ENCODE results near the gene PRSS2.
"Not testable (repeated sequence)": the region's sequence is repeated elsewhere in the genome, so short reads cannot be mapped to it uniquely, and the experiment has no call there.

PRSS2 gene

DNA sequence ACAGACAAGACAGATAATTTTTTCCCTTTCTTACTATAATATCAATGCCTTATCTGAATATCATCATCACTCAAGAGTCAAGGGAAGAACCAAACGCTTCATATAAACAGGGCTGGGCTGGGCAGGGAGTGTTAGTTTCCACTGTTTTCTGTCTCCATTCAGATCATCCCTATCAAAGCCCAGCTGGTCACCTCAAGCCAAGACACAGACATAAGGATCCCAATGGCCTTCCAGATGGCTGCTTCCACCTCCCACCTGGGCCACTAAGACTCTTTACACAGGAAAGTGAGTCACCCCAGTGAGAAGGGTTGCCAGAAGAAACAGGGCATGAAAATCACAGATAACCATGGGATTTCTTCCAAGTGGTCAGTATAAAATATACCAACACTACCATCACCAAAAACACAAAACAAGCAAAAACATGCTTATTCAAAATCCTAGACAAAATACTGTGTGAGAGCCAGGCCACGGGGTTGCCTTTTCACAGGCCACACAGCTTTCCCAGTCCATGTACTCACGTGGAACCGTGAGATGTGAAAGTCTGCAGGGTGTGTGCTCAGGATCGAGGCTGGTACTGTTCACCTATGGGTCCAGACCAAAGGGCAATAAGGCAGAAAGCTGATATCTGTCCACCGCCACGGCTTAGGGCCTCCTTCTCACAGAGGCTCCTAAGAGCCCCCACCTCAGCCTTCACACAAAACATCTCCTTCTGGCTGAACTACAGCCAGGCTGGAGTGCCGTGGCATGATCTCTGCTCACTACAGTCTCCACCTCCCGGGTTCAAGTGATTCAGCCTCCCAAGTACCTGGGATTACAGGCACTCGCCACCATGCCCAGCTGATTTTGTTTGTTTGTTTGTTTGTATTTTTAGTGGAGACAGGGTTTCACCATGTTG, 15.8 kb upstream of the PRSS2 start:
- no peak for TF ChIP-seq ZFX (IDR thresholded peaks at IDR 0.05)
- TF ChIP-seq, protein P1, sequence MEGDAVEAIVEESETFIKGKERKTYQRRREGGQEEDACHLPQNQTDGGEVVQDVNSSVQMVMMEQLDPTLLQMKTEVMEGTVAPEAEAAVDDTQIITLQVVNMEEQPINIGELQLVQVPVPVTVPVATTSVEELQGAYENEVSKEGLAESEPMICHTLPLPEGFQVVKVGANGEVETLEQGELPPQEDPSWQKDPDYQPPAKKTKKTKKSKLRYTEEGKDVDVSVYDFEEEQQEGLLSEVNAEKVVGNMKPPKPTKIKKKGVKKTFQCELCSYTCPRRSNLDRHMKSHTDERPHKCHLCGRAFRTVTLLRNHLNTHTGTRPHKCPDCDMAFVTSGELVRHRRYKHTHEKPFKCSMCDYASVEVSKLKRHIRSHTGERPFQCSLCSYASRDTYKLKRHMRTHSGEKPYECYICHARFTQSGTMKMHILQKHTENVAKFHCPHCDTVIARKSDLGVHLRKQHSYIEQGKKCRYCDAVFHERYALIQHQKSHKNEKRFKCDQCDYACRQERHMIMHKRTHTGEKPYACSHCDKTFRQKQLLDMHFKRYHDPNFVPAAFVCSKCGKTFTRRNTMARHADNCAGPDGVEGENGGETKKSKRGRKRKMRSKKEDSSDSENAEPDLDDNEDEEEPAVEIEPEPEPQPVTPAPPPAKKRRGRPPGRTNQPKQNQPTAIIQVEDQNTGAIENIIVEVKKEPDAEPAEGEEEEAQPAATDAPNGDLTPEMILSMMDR (conservative IDR thresholded peaks at IDR 0.05): no peak
- no peak overlapping the region for H3K27ac ChIP-seq

DNA sequence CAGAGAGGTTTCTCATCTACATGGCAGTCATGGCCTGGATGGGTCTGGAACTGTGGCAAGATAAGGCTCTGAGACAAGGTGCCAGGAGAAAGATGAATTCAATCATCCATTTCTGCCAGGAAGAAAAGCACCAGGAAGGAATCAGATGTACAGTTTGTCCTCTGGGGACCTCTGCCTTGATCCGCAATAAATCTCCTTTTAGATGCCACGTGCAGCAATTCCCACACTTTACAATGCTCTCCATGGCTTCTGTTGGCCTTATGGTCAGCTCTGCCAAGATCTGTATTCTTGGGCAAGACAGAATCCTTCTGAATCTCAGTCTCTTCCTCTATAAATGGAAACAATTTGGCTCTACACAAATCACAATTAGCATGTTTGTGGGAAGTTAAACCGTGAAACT, 12.5 kb upstream of the PRSS2 start:
- not testable (repeated sequence) for H3K27ac ChIP-seq

DNA sequence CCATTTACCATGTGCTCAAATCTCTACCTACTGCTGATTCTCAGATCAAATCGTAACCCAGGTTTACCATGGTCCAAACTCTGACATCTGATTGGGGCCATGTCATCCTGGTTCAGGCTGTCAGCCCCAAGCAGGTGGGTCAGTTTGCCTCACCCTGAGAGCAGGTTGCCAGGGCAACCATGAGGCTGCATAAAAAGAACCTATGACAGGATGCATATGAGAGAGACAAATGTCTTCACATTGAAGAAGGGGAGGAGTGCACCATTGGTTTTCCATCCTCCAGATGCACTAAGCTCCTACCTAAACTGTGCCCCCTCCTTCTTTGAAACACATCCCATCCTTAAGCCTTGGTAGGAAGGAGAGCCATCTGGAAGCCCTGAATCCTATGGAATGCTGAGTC, 11.3 kb upstream of the PRSS2 start:
- no peak for TF ChIP-seq ZFX (IDR thresholded peaks at IDR 0.05)
- no peak overlapping the region for H3K27ac ChIP-seq

DNA sequence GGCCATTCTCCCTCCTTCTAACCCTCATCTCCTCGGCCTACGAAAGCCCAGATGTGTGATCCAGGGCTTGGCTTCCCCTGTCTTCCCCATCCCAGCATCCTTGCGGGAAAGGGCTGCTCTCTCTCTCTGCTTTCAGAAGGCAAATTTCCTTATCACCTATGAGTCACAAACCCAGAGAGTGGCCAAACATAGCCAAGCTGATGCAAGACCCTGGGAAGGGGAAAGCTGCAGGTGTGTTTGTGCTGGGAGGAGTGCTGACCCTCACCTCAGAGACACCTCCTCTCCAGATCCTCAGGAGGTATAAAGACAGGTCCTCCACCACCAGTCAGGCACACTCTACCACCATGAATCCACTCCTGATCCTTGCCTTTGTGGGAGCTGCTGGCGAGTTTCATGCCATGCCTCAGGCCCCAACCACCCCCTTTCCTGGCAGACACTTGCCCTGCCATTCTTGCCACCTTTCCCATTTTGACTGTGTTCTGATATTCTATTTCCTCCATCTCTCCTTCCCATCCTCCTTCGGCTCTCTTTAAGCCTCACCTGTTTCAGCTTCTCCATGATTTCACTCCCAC, 10.6 kb upstream of the PRSS2 start:
- TF ChIP-seq, protein P1 (conservative IDR thresholded peaks at IDR 0.05): no peak
- no peak for TF ChIP-seq ZFX (IDR thresholded peaks at IDR 0.05)
- H3K27ac ChIP-seq: no peak overlapping the region

DNA sequence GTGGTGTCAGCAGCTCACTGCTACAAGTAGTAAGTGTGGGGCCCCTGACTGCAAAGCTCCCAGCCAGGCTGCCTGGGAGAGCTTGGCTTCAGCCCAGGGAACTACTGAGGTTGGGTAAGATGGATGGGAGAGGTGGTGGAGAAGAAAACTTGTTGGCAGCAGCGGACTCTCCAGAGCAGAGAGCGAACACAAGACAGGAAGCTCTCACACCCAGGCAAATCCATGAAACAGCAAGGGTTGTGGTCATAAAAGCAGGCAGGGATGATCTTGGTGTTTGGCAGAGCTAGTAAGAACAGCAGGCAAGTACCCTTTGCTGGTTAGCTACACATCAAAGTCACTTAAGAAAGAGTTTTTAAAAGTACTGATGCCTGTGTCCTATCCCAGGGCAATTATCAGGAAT, 9.2 kb upstream of the PRSS2 start:
- not testable (repeated sequence) for H3K27ac ChIP-seq

DNA sequence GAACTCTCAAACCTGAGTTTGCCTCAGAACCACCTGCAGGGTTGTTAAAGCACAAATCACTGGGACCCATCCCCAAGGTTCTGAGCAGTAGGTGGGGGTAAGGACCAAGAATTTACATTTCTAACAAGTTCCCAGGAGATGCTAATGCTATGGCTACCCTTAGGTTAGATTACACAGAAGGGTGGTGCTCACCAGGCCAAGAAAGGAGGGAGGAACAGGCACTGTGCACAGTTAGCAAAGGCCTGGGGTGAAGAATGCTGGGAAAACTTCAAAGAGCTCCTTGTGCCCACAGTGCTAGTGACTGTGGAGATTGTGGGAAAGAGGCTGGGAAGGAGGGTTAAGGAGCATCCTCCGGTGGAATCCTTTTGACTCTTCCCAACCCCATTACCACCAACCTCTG, 8.7 kb upstream of the PRSS2 start:
- no peak for TF ChIP-seq ZFX (IDR thresholded peaks at IDR 0.05)
- TF ChIP-seq, protein P1 (conservative IDR thresholded peaks at IDR 0.05): no peak
- no peak overlapping the region for H3K27ac ChIP-seq

DNA sequence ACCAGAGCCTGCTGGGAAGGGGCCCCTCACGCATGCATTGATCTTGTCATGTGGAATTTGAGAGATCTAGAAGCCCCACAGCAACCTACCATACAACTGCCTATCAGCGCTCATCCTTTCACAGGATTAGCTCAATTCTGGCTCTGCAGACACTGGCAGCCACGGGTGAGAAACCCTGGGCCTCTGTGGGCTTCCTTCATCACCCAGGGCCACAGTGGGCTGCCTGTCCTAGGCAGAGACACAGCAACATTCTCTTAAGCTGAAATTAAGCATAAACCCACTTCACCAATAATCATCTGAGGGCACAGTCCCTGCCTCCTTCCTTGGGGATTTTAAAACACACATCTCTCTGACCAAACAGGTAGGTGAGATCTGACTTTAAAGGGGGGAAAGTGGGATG, 3.3 kb upstream of the PRSS2 start:
- no peak overlapping the region for H3K27ac ChIP-seq
- TF ChIP-seq, protein P1 (conservative IDR thresholded peaks at IDR 0.05): no peak
- no peak for TF ChIP-seq ZFX (IDR thresholded peaks at IDR 0.05)

DNA sequence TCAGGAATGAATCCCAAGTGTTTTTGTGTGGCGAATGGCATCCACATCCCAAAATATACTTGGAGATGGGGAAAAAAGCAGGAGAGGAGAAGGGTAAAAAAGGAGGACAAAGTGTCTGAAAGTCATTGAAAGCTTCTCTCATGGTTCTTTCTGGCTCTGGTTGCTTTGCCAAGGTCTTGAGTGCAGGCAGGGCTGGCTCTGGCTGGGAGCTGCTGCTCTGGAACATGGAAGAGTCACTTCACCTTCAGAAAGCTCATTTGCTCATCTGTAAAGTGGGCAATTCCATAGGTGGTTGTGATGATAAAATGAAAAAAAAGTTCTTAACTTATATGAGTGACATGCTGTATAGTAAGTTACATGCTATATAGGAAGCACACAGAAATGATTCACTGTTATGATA, 2.9 kb upstream of the PRSS2 start:
- TF ChIP-seq, protein P1 (conservative IDR thresholded peaks at IDR 0.05): no peak
- TF ChIP-seq ZFX (IDR thresholded peaks at IDR 0.05): no peak
- H3K27ac ChIP-seq: no peak overlapping the region

DNA sequence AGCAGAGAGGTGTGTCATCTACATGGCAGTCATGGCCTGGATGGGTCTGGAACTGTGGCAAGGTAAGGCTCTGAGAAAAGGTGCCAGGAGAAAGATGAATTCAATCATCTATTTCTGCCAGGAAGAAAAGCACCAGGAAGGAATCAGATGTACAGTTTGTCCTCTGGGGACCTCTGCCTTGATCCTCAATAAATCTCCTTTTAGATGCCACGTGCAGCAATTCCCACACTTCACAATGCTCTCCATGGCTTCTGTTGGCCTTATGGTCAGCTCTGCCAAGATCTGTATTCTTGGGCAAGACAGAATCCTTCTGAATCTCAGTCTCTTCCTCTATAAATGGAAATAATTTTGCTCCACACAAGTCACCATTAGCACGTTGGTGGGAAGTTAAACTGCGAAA, 1.9 kb upstream of the PRSS2 start:
- not testable (repeated sequence) for H3K27ac ChIP-seq

Data from C4-2B (cell line).